Muscle layer of duodenum (tissue), 2 donors: Measurements from ENCODE around the gene CTNNBL1.
A peak's percentile ranks its signal among the peaks of the same experiment; 100 is the strongest.

Experiments used
- H3K27ac ChIP-seq: one replicate; pipeline ENCODE4 v1.7.0; 2013; ENCODE audit warnings: mild to moderate bottlenecking, low read length
- H3K27me3 ChIP-seq: one replicate; pipeline ENCODE4 v1.7.0; 2013; ENCODE audit warnings: low read depth, mild to moderate bottlenecking, control low read depth, low read length
- H3K36me3 ChIP-seq, 2 donors: one replicate each; pipeline ENCODE4 v1.7.0; 2013; ENCODE audit warnings: low read length in 2 of 2, control low read depth in 1 of 2, mild to moderate bottlenecking in 1 of 2; ENCODE audit not compliant: insufficient read depth in 2 of 2, control insufficient read depth in 1 of 2
- H3K4me1 ChIP-seq, 2 donors: one replicate each; pipeline ENCODE4 v1.7.0; 2013; ENCODE audit warnings: low read length in 2 of 2, mild to moderate bottlenecking in 2 of 2, control low read depth in 1 of 2, moderate library complexity in 1 of 2; ENCODE audit not compliant: insufficient read depth in 2 of 2, control insufficient read depth in 1 of 2
- H3K4me3 ChIP-seq, 2 donors: one replicate each; pipeline ENCODE4 v1.7.0; 2013; ENCODE audit warnings: low read length in 2 of 2, low read depth in 1 of 2, mild to moderate bottlenecking in 1 of 2
- H3K9me3 ChIP-seq, 2 donors: one replicate each; pipeline ENCODE4 v1.7.0; 2013; ENCODE audit warnings: low read length in 2 of 2, control low read depth in 1 of 2, mild to moderate bottlenecking in 1 of 2; ENCODE audit not compliant: control insufficient read depth in 1 of 2
- donor health status: healthy.

CTNNBL1 gene

DNA sequence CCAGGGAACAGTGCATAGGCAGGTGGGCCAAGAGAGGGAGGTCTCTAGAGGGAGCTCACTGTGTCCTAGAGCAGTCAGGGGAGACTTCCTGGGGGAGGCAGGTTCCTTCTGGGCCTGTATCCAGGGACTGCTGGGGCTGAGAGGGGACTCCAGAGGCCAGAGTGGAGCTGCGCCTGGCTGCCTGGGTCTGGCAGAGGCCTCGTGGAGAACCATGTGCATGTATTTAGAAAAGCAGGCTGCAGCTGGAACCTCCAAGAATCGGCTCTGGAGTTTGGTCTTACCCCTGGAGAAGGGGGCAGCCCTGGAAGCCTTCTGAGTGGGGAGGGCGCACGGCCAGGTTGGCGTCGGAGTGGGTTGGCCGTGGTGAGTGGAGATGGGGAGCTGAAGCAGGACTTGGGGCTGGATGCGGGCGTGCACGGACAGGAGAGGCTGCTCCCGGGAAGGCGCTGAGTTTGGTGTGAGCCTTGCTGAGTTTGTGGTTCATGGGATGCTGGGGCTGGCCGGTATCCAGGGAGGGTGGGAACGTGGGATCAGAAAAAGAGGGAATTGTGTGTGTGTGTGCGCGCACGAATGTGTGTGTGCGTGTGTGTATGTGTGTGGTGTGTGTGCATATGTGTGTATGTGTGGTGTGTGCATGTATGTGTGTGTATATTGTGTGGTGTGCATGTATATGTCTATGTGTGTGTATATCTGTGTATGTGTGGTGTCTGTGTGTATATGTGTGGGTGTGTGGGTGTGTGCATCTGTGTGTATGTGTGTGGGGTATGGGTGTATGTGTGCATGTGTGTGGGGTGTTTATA lies 219.9 kb downstream of the CTNNBL1 start:
- Histone ChIP-seq H3K27ac (no peak overlapping the region), H3K9me3 (no peaks in the 10 kb centered on the region), H3K27me3 (peaks cover 20% of the 10 kb centered on the region), H3K4me3 (no peak overlapping the region), H3K36me3 (no peaks in the 10 kb centered on the region), H3K4me1 (peaks cover 0 to 25% of the 10 kb centered on the region in 2 donors)

DNA sequence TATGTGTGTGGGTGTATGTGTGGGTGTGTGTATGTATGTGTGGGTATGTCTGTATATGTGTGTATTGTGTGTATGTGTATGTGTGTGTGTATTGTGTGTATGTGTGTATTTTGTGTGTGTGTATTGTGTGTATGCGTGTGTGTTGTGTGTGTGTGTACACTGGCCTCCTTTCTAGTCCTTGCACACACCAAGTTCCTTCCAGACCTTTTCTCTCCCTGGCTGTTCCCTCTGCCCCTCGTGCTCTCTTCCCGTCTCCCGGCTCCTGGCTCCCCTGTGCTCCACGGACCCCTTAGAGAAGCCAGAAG lies 220.5 kb downstream of the CTNNBL1 start:
- H3K36me3 ChIP-seq, result no peaks in the 10 kb centered on the region
- H3K4me1 ChIP-seq, result peaks cover 0 to 25% of the 10 kb centered on the region in 2 donors
- peak overlapping the region in 1 of 2 donors; percentile 29 for H3K4me3 ChIP-seq
- no peak overlapping the region for H3K27ac ChIP-seq
- H3K27me3 ChIP-seq, result peaks cover 20% of the 10 kb centered on the region
- no peaks in the 10 kb centered on the region for H3K9me3 ChIP-seq

DNA sequence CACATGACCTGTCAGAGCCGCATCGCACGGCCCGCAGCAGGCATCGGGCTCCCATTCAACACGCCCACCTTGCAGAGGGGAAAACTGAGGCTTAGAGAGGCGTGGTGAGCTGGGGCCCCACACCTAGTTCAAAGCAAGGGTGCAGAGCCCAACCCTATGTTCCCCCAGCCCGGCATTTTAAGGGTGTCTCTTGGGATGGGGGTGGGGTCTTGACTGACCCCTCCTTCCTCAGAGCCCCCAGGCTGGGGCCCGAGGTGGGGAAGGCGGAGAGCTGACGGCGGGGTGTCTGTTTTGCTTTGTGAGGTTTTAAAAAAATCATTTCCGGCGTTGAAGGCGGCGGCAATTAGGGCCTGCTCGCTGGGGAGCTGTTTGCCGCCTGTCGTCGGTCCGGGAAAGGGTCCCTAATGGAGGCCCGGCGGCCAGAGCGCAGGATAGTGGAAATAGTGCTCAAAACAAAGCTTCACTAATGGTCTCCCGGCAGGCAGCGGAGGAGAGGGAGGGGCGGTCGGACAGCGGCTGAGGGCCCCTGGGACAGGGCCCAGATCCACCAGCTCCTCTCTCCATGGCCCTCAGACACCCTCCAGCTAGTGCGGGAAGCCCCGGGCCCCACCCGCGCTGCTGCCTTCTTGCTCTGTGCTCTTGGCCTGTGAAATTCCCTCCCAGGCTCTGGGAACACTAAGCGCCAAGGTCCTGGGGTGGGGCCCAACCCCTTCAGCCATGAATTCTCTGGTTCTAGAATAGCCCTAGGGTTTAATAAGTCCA lies 221.0 kb downstream of the CTNNBL1 start:
- H3K27ac ChIP-seq, result no peak overlapping the region
- H3K27me3 ChIP-seq, result peaks cover 20% of the 10 kb centered on the region
- H3K9me3 ChIP-seq, result no peaks in the 10 kb centered on the region
- H3K4me3 ChIP-seq, result peak overlapping the region; percentile 16 to 29
- no peaks in the 10 kb centered on the region for H3K36me3 ChIP-seq
- peaks cover 0 to 25% of the 10 kb centered on the region in 2 donors for H3K4me1 ChIP-seq

DNA sequence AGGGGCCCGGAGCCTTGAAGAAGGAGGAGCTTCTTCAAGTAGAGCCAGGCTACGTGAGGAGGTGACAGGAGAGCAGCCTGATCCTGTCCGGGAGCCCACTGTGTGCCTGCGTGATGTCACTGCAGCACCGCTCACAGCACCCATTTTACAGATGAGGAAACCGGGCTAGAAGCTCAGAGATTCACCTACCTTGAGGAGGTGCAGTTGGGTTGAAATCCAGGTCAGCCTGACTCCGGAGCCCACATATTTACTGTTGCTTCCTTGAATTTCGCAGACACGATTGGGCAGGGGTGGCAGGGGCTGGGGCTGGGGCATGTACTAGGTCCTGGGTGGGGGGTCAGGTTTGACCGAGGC lies 221.6 kb downstream of the CTNNBL1 start:
- Histone ChIP-seq H3K4me1 (peaks cover 0 to 25% of the 10 kb centered on the region in 2 donors), H3K9me3 (no peaks in the 10 kb centered on the region), H3K27me3 (peaks cover 20% of the 10 kb centered on the region), H3K36me3 (no peaks in the 10 kb centered on the region), H3K27ac (no peak overlapping the region), H3K4me3 (peak overlapping the region; percentile 16 to 29)

DNA sequence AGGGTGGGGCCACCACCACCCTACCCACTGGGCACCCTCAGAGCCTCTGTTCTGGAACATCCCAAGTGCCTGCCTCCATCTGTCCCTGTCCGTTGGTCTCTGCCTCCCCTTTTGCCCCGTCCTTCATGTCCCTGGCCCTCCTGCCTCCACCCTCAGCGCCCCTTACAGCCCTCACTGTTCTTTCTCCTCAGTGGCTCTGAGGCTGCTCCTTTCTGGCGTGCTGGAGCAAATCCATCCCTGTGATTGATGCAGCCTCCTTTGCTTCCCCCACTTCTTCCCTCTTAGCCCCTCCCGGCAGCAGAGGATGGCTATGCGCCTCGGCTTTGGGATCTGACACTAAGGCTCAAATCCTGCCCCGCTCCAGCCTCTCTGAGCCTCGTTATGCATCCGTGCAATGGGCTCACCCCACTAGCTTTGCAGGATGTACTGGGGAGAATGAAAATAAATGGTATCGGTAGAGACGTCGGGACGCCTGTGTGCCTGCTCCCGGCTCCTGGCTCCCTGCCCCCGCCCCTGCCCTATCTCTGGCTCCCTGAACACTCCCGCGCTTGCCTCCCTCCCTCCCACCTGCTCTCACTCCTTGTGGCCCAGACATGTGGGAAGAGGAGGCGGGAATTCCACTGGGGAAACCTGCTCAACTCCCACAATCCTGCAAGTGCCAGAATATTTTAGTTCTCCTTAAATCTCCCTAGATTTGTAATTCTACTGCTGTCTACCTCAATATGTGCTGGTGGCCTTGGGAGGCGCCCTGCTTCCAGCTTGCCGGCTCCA lies 222.2 kb downstream of the CTNNBL1 start:
- peaks cover 0 to 25% of the 10 kb centered on the region in 2 donors for H3K4me1 ChIP-seq
- peaks cover 20% of the 10 kb centered on the region for H3K27me3 ChIP-seq
- no peaks in the 10 kb centered on the region for H3K9me3 ChIP-seq
- no peak overlapping the region for H3K27ac ChIP-seq
- no peak overlapping the region for H3K4me3 ChIP-seq
- no peaks in the 10 kb centered on the region for H3K36me3 ChIP-seq

DNA sequence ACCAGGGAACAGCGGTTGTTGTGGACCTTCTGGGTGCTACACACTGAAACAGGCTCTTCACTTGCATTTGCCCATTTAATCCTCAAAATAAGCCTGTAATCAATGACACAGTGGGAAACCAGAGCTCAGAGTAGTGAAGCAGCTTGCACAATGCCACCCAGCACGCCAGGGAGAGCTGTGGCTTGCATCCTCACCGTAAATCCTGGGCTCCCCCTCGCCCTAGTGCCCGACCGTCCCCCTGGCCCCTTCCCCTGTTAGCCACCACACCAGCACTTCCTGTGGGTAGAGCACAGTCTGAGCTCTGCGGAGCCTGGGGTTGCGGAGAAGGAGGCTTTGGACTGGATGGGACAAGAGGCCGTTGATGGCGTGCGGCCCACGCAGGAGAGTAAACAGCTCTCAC lies 223.6 kb downstream of the CTNNBL1 start:
- Histone ChIP-seq H3K27ac (no peak overlapping the region), H3K4me3 (no peak overlapping the region), H3K9me3 (no peaks in the 10 kb centered on the region), H3K36me3 (no peaks in the 10 kb centered on the region), H3K4me1 (peaks cover 0 to 20% of the 10 kb centered on the region in 2 donors), H3K27me3 (peaks cover 9% of the 10 kb centered on the region)

DNA sequence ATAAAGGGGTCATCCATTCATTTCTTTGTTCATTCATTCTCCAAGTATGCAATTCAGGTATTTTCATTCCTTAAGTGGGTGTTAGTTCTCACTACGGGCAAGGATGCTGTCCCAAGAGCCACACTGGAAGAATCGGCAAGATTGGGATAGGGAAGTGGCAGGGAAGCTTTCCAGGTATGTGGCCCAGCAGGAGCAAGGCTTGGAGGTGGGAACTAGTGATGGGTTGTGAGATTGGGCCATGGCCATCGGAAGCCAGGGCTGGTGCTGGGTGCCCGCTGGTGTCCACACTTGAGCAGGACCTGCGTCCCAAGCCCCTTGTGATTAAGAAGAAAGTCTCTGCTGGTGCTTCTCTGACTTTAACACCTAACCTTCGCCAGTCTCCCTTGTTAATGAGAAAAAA lies 224.2 kb downstream of the CTNNBL1 start:
- no peaks in the 10 kb centered on the region for H3K9me3 ChIP-seq
- H3K27me3 ChIP-seq, result peaks cover 7% of the 10 kb centered on the region
- no peak overlapping the region for H3K27ac ChIP-seq
- H3K4me1 ChIP-seq, result peaks cover 0 to 17% of the 10 kb centered on the region in 2 donors
- H3K36me3 ChIP-seq, result no peaks in the 10 kb centered on the region
- no peak overlapping the region for H3K4me3 ChIP-seq

DNA sequence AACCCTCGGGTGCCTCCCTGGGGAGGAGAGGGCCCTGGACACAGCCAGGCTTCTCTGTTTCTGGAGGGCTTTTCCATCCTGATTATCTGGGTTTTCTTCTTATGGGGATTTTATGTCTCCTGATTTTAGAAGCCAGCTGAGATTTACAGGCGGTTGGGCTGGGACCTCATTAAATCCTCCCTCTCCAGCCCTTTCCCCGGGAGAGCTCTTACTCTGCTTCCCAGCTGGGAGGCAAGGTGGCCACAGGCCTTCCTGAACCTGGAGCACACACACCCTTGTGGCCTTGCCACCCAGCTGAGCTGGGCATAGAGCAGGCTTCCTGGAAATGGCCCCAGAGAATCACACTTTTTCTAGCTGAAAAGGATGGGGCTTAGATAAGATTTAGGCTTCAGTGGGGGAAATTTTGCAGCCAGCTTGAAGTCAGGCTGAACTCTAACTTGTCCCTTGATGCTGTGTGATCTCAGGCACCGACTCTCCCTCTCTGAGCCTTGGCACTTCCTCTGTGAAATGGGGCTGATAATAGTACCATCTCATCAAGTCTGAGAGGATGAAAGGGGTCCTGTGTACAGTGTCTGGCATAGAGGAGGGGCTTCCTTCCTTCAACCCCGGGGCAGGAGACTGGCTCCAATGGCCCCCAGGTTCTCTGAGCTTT lies 225.7 kb downstream of the CTNNBL1 start:
- H3K36me3 ChIP-seq, result no peaks in the 10 kb centered on the region
- peaks cover 0 to 15% of the 10 kb centered on the region in 2 donors for H3K4me1 ChIP-seq
- no peaks in the 10 kb centered on the region for H3K9me3 ChIP-seq
- no peak overlapping the region for H3K27ac ChIP-seq
- no peaks in the 10 kb centered on the region for H3K27me3 ChIP-seq
- H3K4me3 ChIP-seq, result no peak overlapping the region

DNA sequence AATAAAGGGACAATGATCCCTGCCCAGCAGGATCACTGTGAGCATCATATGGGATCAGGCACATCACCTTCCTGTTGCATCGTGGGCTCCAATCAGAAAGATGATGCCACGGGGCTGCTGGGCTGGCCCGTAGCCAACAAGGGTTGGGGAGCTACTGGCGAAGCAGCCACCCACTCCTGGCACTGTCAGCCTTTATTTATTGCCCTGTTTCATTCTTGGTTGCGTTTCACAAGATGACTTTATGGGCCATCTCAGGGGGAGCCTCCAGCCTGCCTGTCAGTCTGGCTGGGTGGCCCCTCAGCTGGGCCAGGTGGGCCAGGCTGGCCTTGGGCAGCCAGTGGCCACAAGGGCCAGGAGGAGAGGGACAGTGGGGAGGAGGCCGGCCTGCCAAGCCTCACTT lies 226.4 kb downstream of the CTNNBL1 start:
- Histone ChIP-seq H3K4me3 (no peak overlapping the region), H3K27me3 (no peaks in the 10 kb centered on the region), H3K27ac (no peak overlapping the region), H3K4me1 (peaks cover 0 to 9% of the 10 kb centered on the region in 2 donors), H3K36me3 (no peaks in the 10 kb centered on the region), H3K9me3 (no peaks in the 10 kb centered on the region)

DNA sequence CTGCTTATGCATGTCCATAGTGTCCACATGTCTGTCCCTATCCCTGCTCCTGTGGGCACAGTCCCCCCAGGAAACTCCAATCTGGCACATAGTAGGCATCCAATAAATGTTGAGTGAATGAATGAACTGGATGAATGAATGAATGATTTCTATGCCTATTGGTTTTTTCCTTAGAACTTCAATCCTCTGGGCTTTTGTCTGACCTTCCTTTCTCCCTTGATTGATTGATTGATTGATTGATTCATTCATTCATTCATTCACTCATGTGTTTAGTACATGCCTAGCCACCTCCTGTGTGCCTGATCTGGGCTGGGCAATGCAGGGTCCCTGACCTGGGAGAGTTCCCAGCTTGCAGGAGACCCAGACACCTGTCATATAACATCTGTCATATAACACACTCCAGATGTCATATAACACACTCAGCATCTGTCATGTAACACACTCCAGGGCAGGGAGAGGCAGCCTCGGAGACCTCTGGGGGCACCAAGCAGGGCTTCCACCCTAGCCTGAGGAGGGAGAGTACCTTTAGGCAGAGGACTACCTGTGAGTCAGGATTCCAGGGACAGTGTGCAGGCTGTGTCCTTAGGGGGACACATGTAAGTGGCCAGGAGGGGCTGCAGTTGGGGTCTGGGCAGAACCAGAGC lies 227.0 kb downstream of the CTNNBL1 start:
- H3K27ac ChIP-seq, result no peak overlapping the region

More for the DNA sequence above, 227.0 kb downstream of the CTNNBL1 start:
- Histone ChIP-seq H3K4me3 (no peak overlapping the region), H3K27me3 (no peaks in the 10 kb centered on the region), H3K36me3 (no peaks in the 10 kb centered on the region), H3K4me1 (peaks cover 0 to 4% of the 10 kb centered on the region in 2 donors), H3K9me3 (no peaks in the 10 kb centered on the region)
